PC-3 (cell line): ENCODE results near the gene NKD1.

Source experiments
- CTCF ChIP-seq: fragments of 300-600 bp; sonication (generic); conservative IDR thresholded peaks from 2 replicates; pipeline ENCODE4 v1.5.1; 2017; ENCODE audit warnings: antibody characterized with exemption, low read depth, mild to moderate bottlenecking, low read length
- EZH2phosphoT487 ChIP-seq: fragments of 300-600 bp; sonication (generic); IDR thresholded peaks from 2 replicates; pipeline ENCODE4 v1.6.1; 2018; ENCODE audit warnings: mild to moderate bottlenecking, antibody characterized with exemption, low read length, borderline replicate concordance

- TF ChIP-seq CTCF (no peak), EZH2phosphoT487 (no peak)
These were observed 68.9 kb downstream of the NKD1 start for GRCh38 chr16:50616883-50617645.
